ENCODE measurements around the gene TBPL1.
"Not testable (repeated sequence)": the region's sequence is repeated elsewhere in the genome, so short reads cannot be mapped to it uniquely, and the experiment has no call there.

The TBPL1 gene

GRCh38 chr6:133977983-133978895 lies 25.2 kb downstream of the TBPL1 start:
- TF ChIP-seq, protein P1, sequence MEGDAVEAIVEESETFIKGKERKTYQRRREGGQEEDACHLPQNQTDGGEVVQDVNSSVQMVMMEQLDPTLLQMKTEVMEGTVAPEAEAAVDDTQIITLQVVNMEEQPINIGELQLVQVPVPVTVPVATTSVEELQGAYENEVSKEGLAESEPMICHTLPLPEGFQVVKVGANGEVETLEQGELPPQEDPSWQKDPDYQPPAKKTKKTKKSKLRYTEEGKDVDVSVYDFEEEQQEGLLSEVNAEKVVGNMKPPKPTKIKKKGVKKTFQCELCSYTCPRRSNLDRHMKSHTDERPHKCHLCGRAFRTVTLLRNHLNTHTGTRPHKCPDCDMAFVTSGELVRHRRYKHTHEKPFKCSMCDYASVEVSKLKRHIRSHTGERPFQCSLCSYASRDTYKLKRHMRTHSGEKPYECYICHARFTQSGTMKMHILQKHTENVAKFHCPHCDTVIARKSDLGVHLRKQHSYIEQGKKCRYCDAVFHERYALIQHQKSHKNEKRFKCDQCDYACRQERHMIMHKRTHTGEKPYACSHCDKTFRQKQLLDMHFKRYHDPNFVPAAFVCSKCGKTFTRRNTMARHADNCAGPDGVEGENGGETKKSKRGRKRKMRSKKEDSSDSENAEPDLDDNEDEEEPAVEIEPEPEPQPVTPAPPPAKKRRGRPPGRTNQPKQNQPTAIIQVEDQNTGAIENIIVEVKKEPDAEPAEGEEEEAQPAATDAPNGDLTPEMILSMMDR (IDR thresholded peaks at IDR 0.05; ENCODE audit: low read depth, low read length) = no peak
- DNase-seq = peak; percentile 57
- Histone ChIP-seq H3K27me3 (no peaks in the 10 kb centered on the region), H3K4me1 (peaks cover 18% of the 10 kb centered on the region), H3K9me3 (no peaks in the 10 kb centered on the region), H3K36me3 (peaks cover 22% of the 10 kb centered on the region), H3K4me3 (ENCODE audit: low read depth, low read length) (no peak overlapping the region)

- TF ChIP-seq, protein P1 (IDR thresholded peaks at IDR 0.05; ENCODE audit: low read depth, low read length) = no peak
- peaks cover 28% of the 10 kb centered on the region for H3K36me3 ChIP-seq
- no peaks in the 10 kb centered on the region for H3K27me3 ChIP-seq
- H3K4me3 ChIP-seq (ENCODE audit: low read depth, low read length) = no peak overlapping the region
- no peaks in the 10 kb centered on the region for H3K9me3 ChIP-seq
- DNase-seq = no peak
- H3K4me1 ChIP-seq = peaks cover 18% of the 10 kb centered on the region
These were observed 25.8 kb downstream of the TBPL1 start for GRCh38 chr6:133978896-133979240.

DNA sequence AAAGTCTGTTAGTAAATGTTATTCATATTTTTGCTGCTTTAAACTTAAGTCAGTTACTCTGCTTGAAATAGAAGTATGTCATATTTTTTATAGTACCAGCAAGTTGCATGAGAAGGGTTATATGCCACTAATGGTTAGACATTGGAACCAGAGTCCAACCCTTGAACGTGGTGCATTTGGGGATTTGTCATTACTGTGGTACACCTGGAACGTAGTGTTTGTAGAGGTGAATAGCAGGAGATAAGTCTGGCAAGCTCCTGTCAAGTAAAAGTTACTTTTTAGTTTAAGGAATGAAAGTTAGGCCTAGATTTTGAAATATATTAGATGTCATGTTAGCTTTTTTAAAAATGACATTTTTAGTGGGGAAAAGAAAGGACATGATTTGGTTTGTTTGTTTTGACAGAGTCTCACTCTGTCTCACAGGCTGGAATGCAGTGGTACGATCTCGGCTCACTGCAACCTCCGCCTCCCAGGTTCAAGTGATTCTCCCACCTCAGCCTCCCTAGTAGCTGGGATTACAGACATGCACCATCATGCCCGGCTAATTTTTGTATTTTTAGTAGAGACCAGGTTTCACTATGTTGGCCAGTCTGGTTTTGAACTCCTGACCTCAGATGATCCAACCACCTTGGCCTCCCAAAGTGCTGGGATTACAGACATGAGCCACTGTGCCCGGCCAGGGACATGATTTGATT lies 26.4 kb downstream of the TBPL1 start:
- H3K27me3 ChIP-seq; H3K9me3 ChIP-seq; DNase-seq; H3K4me3 ChIP-seq (ENCODE audit: low read depth, low read length): not testable (repeated sequence)
- Histone ChIP-seq H3K4me1 (peaks cover 18% of the 10 kb centered on the region), H3K36me3 (peaks cover 34% of the 10 kb centered on the region)

- Histone ChIP-seq H3K36me3 (peaks cover 39% of the 10 kb centered on the region), H3K9me3 (no peaks in the 10 kb centered on the region), H3K27me3 (no peaks in the 10 kb centered on the region), H3K4me1 (peaks cover 18% of the 10 kb centered on the region), H3K4me3 (ENCODE audit: low read depth, low read length) (no peak overlapping the region)
- DNase-seq = no peak
- TF ChIP-seq, protein P1 (IDR thresholded peaks at IDR 0.05; ENCODE audit: low read depth, low read length) = no peak
These were observed 27.1 kb downstream of the TBPL1 start for GRCh38 chr6:133980168-133980567.

DNA sequence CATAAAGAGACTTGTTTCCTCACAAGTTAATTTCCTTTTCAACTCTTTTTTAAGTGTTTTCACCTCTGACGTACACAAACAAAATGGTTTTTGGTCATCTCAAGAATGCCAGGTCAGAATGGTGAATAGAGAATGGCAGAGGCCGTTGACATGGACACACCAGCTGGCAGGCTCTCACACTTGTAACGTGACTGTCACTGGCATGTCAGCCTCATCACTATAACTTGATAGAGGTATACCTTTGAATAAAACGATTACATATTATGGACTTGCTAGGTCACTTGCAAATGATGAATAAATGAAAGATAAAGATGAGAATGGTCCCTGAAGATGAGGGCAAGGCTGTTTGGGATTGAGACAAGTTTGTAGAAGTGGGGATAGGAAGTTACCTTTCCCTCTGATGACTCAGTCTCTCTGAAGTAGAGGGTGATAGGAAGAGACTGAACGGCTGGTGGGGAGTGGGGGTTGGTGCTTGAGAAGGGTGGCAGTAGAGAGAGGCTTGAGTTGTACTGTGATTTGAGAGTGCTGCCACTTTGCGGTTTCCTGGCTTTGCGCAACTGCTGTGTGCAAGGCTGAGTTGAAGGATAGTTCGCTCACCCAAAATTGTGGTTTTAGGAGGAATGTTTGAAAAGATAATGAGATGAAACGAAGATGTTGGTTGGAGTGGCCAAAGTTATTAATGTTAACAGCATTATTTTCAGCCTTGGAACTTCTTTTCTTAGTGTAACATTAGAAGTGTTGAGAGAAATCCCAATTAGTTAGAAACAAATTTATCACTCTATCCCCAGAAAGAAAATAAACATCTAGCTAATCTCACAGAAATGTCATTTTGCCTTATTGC lies 30.3 kb downstream of the TBPL1 start:
- H3K36me3 ChIP-seq = peaks cover 64% of the 10 kb centered on the region

GRCh38 chr6:133985970-133986369 lies 32.9 kb downstream of the TBPL1 start:
- no peak overlapping the region for H3K4me3 ChIP-seq (ENCODE audit: low read depth, low read length)
- no peaks in the 10 kb centered on the region for H3K27me3 ChIP-seq
- TF ChIP-seq, protein P1 (IDR thresholded peaks at IDR 0.05; ENCODE audit: low read depth, low read length) = no peak
- peaks cover 74% of the 10 kb centered on the region for H3K36me3 ChIP-seq
- H3K4me1 ChIP-seq = no peaks in the 10 kb centered on the region
- H3K9me3 ChIP-seq = no peaks in the 10 kb centered on the region
- DNase-seq = no peak

More for the DNA sequence above, 30.3 kb downstream of the TBPL1 start:
- peaks cover 7% of the 10 kb centered on the region for H3K4me1 ChIP-seq
- no peak overlapping the region for H3K4me3 ChIP-seq (ENCODE audit: low read depth, low read length)
- no peaks in the 10 kb centered on the region for H3K9me3 ChIP-seq
- TF ChIP-seq, protein P1 (IDR thresholded peaks at IDR 0.05; ENCODE audit: low read depth, low read length) = no peak
- H3K27me3 ChIP-seq = no peaks in the 10 kb centered on the region
- DNase-seq = no peak
